ENCODE data around the gene DNAJC1.

DNA sequence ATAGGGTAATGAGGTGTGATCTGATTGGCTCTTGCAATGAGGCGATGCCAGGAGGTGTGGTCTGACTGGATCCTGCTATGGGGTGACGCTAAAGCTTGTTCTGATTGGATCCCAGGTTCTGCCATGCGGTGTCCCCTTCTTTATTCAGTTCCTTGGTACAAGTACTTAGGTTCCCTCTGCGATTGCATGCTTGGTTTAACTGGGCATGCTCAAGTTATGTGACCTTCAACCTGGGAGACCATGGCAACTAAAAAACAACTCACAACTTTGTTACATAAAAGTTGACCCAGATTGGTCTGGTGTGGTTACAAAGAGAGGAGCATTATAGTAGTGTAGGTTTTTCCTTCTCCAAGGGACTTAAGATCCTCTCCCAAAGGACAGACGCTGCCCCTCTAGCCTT, 49.5 kb upstream of the DNAJC1 start:
- no peak for TF ChIP-seq POLR2AphosphoS5 (IDR thresholded peaks at IDR 0.05; ENCODE audit: low read length)
- no peak for TF ChIP-seq NFIC (IDR thresholded peaks at IDR 0.05; ENCODE audit: low read depth, low read length)
- TF ChIP-seq CBX5 (IDR thresholded peaks at IDR 0.05; ENCODE audit: low read depth): no peak
- TF ChIP-seq, protein P1, sequence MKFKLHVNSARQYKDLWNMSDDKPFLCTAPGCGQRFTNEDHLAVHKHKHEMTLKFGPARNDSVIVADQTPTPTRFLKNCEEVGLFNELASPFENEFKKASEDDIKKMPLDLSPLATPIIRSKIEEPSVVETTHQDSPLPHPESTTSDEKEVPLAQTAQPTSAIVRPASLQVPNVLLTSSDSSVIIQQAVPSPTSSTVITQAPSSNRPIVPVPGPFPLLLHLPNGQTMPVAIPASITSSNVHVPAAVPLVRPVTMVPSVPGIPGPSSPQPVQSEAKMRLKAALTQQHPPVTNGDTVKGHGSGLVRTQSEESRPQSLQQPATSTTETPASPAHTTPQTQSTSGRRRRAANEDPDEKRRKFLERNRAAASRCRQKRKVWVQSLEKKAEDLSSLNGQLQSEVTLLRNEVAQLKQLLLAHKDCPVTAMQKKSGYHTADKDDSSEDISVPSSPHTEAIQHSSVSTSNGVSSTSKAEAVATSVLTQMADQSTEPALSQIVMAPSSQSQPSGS (IDR thresholded peaks at IDR 0.05; ENCODE audit: low read length): no peak
- TF ChIP-seq, protein P2, sequence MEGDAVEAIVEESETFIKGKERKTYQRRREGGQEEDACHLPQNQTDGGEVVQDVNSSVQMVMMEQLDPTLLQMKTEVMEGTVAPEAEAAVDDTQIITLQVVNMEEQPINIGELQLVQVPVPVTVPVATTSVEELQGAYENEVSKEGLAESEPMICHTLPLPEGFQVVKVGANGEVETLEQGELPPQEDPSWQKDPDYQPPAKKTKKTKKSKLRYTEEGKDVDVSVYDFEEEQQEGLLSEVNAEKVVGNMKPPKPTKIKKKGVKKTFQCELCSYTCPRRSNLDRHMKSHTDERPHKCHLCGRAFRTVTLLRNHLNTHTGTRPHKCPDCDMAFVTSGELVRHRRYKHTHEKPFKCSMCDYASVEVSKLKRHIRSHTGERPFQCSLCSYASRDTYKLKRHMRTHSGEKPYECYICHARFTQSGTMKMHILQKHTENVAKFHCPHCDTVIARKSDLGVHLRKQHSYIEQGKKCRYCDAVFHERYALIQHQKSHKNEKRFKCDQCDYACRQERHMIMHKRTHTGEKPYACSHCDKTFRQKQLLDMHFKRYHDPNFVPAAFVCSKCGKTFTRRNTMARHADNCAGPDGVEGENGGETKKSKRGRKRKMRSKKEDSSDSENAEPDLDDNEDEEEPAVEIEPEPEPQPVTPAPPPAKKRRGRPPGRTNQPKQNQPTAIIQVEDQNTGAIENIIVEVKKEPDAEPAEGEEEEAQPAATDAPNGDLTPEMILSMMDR (IDR thresholded peaks at IDR 0.05 in 2 of 3, conservative IDR thresholded peaks at IDR 0.05 in 1 of 3; ENCODE audit: control insufficient read depth in 2 of 3, extremely low read depth in 1 of 3, insufficient read depth in 1 of 3, low read depth in 3 of 3, low read length in 3 of 3): no peak
- TF ChIP-seq EP300 (IDR thresholded peaks at IDR 0.05; ENCODE audit: borderline replicate concordance in 1 of 2, control insufficient read depth in 1 of 2, low read depth in 2 of 2, low read length in 2 of 2): no peak
- TF ChIP-seq SUZ12 (IDR thresholded peaks at IDR 0.05; ENCODE audit: unreplicated experiment): no peak
- TF ChIP-seq, protein P3, sequence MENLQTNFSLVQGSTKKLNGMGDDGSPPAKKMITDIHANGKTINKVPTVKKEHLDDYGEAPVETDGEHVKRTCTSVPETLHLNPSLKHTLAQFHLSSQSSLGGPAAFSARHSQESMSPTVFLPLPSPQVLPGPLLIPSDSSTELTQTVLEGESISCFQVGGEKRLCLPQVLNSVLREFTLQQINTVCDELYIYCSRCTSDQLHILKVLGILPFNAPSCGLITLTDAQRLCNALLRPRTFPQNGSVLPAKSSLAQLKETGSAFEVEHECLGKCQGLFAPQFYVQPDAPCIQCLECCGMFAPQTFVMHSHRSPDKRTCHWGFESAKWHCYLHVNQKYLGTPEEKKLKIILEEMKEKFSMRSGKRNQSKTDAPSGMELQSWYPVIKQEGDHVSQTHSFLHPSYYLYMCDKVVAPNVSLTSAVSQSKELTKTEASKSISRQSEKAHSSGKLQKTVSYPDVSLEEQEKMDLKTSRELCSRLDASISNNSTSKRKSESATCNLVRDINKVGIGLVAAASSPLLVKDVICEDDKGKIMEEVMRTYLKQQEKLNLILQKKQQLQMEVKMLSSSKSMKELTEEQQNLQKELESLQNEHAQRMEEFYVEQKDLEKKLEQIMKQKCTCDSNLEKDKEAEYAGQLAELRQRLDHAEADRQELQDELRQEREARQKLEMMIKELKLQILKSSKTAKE (IDR thresholded peaks at IDR 0.05; ENCODE audit: low read depth, poor library complexity, severe bottlenecking): no peak
- no peak for TF ChIP-seq ZNF384 (IDR thresholded peaks at IDR 0.05; ENCODE audit: borderline replicate concordance, low read depth, low read length)

Data from GM12878 (cell line).